HepG2 (cell line): Measurements from ENCODE around the gene HDAC4. TPM values are rescaled to one million over a fixed set of nuclear protein-coding genes. Genes with fewer than 3 reads are reported as not detected.

ENCODE experiments used
- BCL6 ChIP-seq: IDR thresholded peaks from 2 replicates; pipeline ENCODE4 v1.6.1; 2016; ENCODE audit warnings: missing genetic modification reagents, missing compliant biosample characterization
- polyA plus RNA-seq, 8 experiments: library from polyadenylated mRNA; depleted of rRNA in 3 of 8; stranded (reverse) in 7 of 8; unstranded in 1 of 8; fragments of >200 nt; fragmentation: Illumina TruSeq in 4 of 8; extraction: Trizol in 4 of 8; gene quantifications; 2 replicates each; pipeline versions ENCODE4 v1.2.1 to v1.2.3, GENCODE V29; 2011 to 2016; ENCODE audit warnings: low read depth in 4 of 8, missing spikeins in 1 of 8, mixed read lengths in 1 of 8; ENCODE audit not compliant: insufficient read depth in 1 of 8
- total RNA-seq, 5 experiments: library from RNA; depleted of rRNA; stranded (reverse); fragments of >200 nt; fragmentation: Illumina TruSeq; extraction: Trizol; gene quantifications; 2 replicates each; pipeline ENCODE4 v1.2.3, GENCODE V29; 2016; ENCODE audit warnings: low read depth in 1 of 5
- TF ChIP-seq, protein P1 (sequence below): sonication (generic); formaldehyde crosslinking; IDR thresholded peaks from 2 replicates; pipeline ENCODE4 v1.9.0; 2021; ENCODE audit warnings: mild to moderate bottlenecking, missing genetic modification reagents
- TF ChIP-seq, protein P2 (sequence below): sonication (generic); formaldehyde crosslinking; IDR thresholded peaks from 2 replicates; pipeline ENCODE4 v1.5.0; 2020; ENCODE audit warnings: mild to moderate bottlenecking, missing genetic modification reagents, borderline replicate concordance
- TF ChIP-seq, protein P3 (sequence below): sonication (generic); formaldehyde crosslinking; IDR thresholded peaks from 2 replicates; pipeline ENCODE4 v1.4.0; 2020; ENCODE audit warnings: mild to moderate bottlenecking, missing genetic modification reagents

Gene HDAC4
- total and polyA plus RNA-seq, 2 of the 13 experiments (the other 11 are each of a cell fraction or from before 2014, with no cell fraction given), result 10.1 to 11.5 TPM

DNA sequence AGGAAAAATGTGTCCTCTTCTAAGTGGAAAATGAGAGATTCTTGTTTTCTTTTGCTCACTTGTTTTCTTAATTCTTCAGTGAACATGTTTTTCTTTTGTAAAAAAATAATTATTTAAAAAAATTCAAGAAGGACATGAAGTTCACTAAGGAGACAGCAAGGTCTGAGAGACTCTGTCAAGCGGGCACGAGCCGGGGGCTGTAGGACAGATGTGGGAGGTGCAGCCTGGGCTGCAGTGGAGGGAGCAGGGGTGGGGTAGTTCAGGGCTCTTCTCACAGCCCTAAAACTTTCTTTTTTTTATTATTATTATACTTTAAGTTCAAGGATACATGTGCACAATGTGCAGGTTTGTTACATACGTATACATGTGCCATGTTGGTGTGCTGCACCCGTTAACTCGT, 4.3 kb upstream of the HDAC4 start (continued):
- TF ChIP-seq, protein P1, sequence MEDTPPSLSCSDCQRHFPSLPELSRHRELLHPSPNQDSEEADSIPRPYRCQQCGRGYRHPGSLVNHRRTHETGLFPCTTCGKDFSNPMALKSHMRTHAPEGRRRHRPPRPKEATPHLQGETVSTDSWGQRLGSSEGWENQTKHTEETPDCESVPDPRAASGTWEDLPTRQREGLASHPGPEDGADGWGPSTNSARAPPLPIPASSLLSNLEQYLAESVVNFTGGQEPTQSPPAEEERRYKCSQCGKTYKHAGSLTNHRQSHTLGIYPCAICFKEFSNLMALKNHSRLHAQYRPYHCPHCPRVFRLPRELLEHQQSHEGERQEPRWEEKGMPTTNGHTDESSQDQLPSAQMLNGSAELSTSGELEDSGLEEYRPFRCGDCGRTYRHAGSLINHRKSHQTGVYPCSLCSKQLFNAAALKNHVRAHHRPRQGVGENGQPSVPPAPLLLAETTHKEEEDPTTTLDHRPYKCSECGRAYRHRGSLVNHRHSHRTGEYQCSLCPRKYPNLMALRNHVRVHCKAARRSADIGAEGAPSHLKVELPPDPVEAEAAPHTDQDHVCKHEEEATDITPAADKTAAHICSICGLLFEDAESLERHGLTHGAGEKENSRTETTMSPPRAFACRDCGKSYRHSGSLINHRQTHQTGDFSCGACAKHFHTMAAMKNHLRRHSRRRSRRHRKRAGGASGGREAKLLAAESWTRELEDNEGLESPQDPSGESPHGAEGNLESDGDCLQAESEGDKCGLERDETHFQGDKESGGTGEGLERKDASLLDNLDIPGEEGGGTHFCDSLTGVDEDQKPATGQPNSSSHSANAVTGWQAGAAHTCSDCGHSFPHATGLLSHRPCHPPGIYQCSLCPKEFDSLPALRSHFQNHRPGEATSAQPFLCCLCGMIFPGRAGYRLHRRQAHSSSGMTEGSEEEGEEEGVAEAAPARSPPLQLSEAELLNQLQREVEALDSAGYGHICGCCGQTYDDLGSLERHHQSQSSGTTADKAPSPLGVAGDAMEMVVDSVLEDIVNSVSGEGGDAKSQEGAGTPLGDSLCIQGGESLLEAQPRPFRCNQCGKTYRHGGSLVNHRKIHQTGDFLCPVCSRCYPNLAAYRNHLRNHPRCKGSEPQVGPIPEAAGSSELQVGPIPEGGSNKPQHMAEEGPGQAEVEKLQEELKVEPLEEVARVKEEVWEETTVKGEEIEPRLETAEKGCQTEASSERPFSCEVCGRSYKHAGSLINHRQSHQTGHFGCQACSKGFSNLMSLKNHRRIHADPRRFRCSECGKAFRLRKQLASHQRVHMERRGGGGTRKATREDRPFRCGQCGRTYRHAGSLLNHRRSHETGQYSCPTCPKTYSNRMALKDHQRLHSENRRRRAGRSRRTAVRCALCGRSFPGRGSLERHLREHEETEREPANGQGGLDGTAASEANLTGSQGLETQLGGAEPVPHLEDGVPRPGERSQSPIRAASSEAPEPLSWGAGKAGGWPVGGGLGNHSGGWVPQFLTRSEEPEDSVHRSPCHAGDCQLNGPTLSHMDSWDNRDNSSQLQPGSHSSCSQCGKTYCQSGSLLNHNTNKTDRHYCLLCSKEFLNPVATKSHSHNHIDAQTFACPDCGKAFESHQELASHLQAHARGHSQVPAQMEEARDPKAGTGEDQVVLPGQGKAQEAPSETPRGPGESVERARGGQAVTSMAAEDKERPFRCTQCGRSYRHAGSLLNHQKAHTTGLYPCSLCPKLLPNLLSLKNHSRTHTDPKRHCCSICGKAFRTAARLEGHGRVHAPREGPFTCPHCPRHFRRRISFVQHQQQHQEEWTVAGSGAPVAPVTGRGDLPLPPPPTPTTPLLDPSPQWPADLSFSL, result no peak
- no peak for TF ChIP-seq BCL6
- TF ChIP-seq, protein P2, sequence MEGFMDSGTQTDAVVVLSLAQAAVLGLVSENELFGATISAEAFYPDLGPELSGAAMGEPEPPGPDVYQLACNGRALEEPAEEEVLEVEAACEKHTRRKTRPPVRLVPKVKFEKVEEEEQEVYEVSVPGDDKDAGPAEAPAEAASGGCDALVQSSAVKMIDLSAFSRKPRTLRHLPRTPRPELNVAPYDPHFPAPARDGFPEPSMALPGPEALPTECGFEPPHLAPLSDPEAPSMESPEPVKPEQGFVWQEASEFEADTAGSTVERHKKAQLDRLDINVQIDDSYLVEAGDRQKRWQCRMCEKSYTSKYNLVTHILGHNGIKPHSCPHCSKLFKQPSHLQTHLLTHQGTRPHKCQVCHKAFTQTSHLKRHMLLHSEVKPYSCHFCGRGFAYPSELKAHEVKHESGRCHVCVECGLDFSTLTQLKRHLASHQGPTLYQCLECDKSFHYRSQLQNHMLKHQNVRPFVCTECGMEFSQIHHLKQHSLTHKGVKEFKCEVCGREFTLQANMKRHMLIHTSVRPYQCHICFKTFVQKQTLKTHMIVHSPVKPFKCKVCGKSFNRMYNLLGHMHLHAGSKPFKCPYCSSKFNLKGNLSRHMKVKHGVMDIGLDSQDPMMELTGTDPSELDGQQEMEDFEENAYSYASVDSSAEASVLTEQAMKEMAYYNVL (CRISPR knock-in tag), result no peak
- TF ChIP-seq, protein P3, sequence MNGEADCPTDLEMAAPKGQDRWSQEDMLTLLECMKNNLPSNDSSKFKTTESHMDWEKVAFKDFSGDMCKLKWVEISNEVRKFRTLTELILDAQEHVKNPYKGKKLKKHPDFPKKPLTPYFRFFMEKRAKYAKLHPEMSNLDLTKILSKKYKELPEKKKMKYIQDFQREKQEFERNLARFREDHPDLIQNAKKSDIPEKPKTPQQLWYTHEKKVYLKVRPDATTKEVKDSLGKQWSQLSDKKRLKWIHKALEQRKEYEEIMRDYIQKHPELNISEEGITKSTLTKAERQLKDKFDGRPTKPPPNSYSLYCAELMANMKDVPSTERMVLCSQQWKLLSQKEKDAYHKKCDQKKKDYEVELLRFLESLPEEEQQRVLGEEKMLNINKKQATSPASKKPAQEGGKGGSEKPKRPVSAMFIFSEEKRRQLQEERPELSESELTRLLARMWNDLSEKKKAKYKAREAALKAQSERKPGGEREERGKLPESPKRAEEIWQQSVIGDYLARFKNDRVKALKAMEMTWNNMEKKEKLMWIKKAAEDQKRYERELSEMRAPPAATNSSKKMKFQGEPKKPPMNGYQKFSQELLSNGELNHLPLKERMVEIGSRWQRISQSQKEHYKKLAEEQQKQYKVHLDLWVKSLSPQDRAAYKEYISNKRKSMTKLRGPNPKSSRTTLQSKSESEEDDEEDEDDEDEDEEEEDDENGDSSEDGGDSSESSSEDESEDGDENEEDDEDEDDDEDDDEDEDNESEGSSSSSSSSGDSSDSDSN (CRISPR knock-in tag), result no peak
